AG04450 (cell line): ENCODE results near the gene TLCD3A. TPM values are rescaled to one million over a fixed set of nuclear protein-coding genes. Genes with fewer than 3 reads are reported as not detected.
A peak's percentile ranks its signal among the peaks of the same experiment; 100 is the strongest.
"Not testable (repeated sequence)": the region's sequence is repeated elsewhere in the genome, so short reads cannot be mapped to it uniquely, and the experiment has no call there.

Source experiments
- CTCF ChIA-PET: fragments of 300-600, 350-600 bp; formaldehyde crosslinking; extraction: SDS; loops from one replicate; lab custom pipeline; 2022; ENCODE audit warnings: antibody characterized with exemption, inconsistent platforms; lab: Charles Lee
- POLR2A ChIA-PET: fragments of 350-600 bp; formaldehyde crosslinking; extraction: SDS; loops from one replicate; lab custom pipeline; 2021; ENCODE audit warnings: antibody characterized with exemption, inconsistent platforms; lab: Yijun Ruan, JAX
- DNase-seq: peaks from one replicate; pipeline ENCODE4 v3.0.0-alpha.2; 2011; ENCODE audit warnings: low read depth, low spot score
- H3K27ac ChIP-seq: one replicate; pipeline ENCODE4 v1.5.1; 2012; ENCODE audit warnings: low read depth, low read length, control low read depth
- H3K27me3 ChIP-seq: one replicate; pipeline ENCODE4 v1.6.0; 2012; ENCODE audit warnings: low read length; ENCODE audit not compliant: control insufficient read depth, insufficient read depth
- H3K4me3 ChIP-seq: 2 replicates; pipeline ENCODE4 v1.5.1; 2011; ENCODE audit warnings: mild to moderate bottlenecking, low read depth, low read length, control low read depth
- H3K9me3 ChIP-seq: 2 replicates; pipeline ENCODE4 v1.5.1; 2012; ENCODE audit warnings: low read length; ENCODE audit not compliant: control insufficient read depth, insufficient read depth
- CTCF ChIP-seq: IDR thresholded peaks from 2 replicates; pipeline ENCODE4 v1.5.1; 2011; ENCODE audit warnings: low read depth, low read length, control low read depth, inconsistent platforms
- polyA plus RNA-seq: library from polyadenylated mRNA; depleted of rRNA; stranded (reverse); fragments of >200 nt; gene quantifications from 2 replicates; pipeline ENCODE4 v1.2.3, GENCODE V29; 2011

Gene TLCD3A
- polyA plus RNA-seq, 1 experiment, result 23.9 TPM

- ChIA-PET CTCF (no interaction called here), POLR2A (no interaction called here)
- Histone ChIP-seq H3K4me3 (no peak overlapping the region), H3K27ac (no peak overlapping the region), H3K27me3 (no peaks in the 10 kb centered on the region), H3K9me3 (peaks cover 10% of the 10 kb centered on the region)
- no peak for TF ChIP-seq CTCF
- no peak for DNase-seq
Observed at GRCh38 chr17:746181-746580, 13.8 kb downstream of the TLCD3A start.

DNA sequence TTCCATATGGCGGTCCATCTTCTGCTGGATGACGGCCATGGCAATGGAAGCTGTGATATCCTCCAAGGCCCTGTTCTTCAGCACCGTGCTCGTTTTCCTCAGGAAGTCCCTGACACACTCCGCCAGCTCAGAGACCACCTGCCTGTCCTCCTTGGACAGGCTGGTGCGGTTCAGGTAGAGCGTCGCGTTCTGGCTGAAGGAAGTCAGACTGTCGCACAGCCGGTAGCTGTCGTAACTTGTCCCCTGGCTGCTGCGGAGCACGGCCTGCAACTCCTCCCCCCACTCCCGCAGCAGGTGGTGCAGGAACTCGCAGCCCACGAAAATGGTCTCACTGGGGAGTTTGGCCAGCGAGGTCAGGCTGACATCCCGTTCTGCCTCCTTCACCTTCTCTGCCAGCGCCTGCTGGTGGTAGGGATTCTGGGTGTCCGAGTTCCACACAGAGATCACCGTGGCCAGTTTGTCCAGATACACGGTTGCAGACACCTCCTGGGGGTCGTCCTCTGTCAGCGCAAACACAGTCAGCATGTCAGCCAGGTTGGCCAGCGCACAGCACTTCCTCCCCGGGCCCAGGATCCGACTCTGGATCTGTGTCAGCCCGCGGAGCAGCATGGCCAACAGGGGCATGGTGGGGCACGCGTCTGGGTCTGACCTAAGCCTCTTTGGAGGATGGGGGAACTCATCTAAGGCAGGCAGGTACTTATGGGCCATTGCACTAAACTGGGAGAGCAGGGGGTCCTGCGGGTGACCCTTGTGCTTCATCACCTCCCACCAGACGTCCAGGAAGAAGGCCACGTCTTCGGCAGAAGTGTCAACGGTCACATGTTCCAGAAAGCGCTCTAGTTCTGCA, 14.6 kb downstream of the TLCD3A start:
- CTCF ChIA-PET, result no interaction called here
- POLR2A ChIA-PET, result no interaction called here
- DNase-seq, result no peak

GRCh38 chr17:748604-749003, 16.2 kb downstream of the TLCD3A start:
- peaks cover 10% of the 10 kb centered on the region for H3K9me3 ChIP-seq
- H3K4me3 ChIP-seq, DNase-seq, H3K27me3 ChIP-seq, H3K27ac ChIP-seq, CTCF ChIA-PET: not testable (repeated sequence)
- POLR2A ChIA-PET, result interaction anchor here (0.5 to 1.1 kb wide), 2 partner anchors 19 to 87 kb away, joined by 3 read pairs; no protein-coding TSS in a partner anchor

More for the DNA sequence above, 14.6 kb downstream of the TLCD3A start:
- Histone ChIP-seq H3K4me3 (no peak overlapping the region), H3K9me3 (peaks cover 10% of the 10 kb centered on the region), H3K27ac (no peak overlapping the region), H3K27me3 (no peaks in the 10 kb centered on the region)
- TF ChIP-seq CTCF, result no peak

DNA sequence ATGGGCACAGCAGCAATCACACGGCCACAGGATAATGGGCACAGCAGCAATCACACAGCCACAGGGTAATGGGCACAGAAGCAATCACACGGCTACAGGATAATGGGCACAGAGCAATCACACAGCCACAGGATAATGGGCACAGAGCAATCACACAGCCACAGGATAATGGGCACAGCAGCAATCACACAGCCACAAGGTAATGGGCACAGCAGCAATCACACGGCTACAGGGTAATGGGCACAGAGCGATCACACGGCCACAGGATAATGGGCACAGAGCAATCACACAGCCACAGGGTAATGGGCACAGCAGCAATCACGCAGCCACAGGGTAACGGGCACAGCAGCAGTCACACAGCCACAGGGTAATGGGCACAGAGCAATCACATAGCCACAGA, 17.0 kb downstream of the TLCD3A start:
- POLR2A ChIA-PET, H3K27me3 ChIP-seq, H3K4me3 ChIP-seq, DNase-seq, H3K27ac ChIP-seq: not testable (repeated sequence)
- peaks cover 10% of the 10 kb centered on the region for H3K9me3 ChIP-seq
- CTCF ChIA-PET, result interaction anchor here (0.8 kb wide), 1 partner anchor 232 kb away, joined by 4 read pairs; no protein-coding TSS in a partner anchor

DNA sequence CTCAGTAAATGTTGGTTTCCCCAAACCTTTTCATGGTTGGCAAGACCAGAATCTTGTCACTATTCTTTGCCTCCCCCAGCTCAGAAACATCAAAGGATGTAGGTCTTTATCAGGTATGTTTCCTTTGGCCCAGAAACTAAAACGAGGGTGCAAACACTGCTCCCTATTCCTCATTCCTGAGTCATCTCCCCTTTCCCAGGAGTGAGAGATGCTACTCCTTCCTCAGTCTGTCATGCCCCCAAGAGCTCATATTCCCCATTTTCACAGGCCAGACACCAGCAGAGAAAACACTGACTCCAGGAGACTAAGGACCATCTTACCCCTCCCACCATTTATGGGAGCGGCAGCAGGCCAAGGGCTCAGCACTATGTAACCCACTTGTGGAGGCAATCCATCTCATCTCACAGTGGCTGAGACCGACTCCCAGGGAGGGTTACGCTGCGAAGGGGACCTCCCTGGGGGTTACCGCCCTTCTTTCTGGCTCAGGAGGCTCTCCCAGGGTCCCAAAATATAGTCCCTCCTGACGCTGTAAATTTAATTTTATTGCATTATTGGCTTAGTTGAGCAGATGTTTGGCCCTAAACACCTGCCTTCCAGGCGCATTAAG, 18.1 kb downstream of the TLCD3A start:
- H3K4me3 ChIP-seq, result peak overlapping the region; percentile 71; the same call in 1 of the 2 replicates
- POLR2A ChIA-PET, result interaction anchor here (0.6 kb wide), 1 partner anchor 116 kb away, joined by 3 read pairs; no protein-coding TSS in a partner anchor
- TF ChIP-seq CTCF, result no peak
- no peak for DNase-seq
- H3K27me3 ChIP-seq, result no peaks in the 10 kb centered on the region
- H3K9me3 ChIP-seq, result peaks cover 10% of the 10 kb centered on the region
- CTCF ChIA-PET, result interaction anchor here (0.6 to 1.3 kb wide), 4 partner anchors 13 to 364 kb away, joined by 3 to 6 read pairs (median 4); no protein-coding TSS in a partner anchor
- no peak overlapping the region for H3K27ac ChIP-seq
